Thoracic aorta (tissue), 2 donors: Measurements from ENCODE around the gene HYPK. TPM values are rescaled to one million over a fixed set of nuclear protein-coding genes. Genes with fewer than 3 reads are reported as not detected.
A peak's percentile ranks its signal among the peaks of the same experiment; 100 is the strongest.

ENCODE experiments used
- ATAC-seq: fragments of 150-250 bp; one replicate; pipeline ENCODE4 v1.8.0; 2017; ENCODE audit warnings: low read depth; ENCODE audit not compliant: insufficient number of reproducible peaks, low FRiP score
- DNase-seq: peaks from one replicate; pipeline ENCODE4 v3.0.0-alpha.2; 2020; ENCODE audit warnings: low spot score
- H3K27ac ChIP-seq, 2 donors: fragments of 200-600 bp; sonication (generic); 1 replicate in 1 of 2; 2 replicates in 1 of 2; pipeline ENCODE4 v1.5.1; 2016; ENCODE audit warnings: mild to moderate bottlenecking in 2 of 2, moderate library complexity in 2 of 2
- H3K27me3 ChIP-seq: fragments of 200-600 bp; sonication (generic); replicated peaks from 2 replicates; pipeline ENCODE4 v1.6.0; 2016; ENCODE audit warnings: mild to moderate bottlenecking; ENCODE audit not compliant: insufficient read depth
- H3K36me3 ChIP-seq: fragments of 200-600 bp; sonication (generic); one replicate; pipeline ENCODE4 v1.5.1; 2016
- H3K4me1 ChIP-seq, 2 donors: fragments of 200-600 bp; sonication (generic); 1 replicate in 1 of 2; 2 replicates in 1 of 2; pipeline versions ENCODE4 v1.5.1 to v1.6.0; 2016; ENCODE audit warnings: low read depth in 2 of 2, mild to moderate bottlenecking in 1 of 2; ENCODE audit not compliant: control insufficient read depth in 1 of 2
- H3K4me3 ChIP-seq: fragments of 200-600 bp; sonication (generic); 2 replicates; pipeline ENCODE4 v1.5.1; 2016; ENCODE audit warnings: mild to moderate bottlenecking
- H3K9me3 ChIP-seq: fragments of 200-600 bp; sonication (generic); 2 replicates; pipeline ENCODE4 v1.5.1; 2016
- total RNA-seq, 2 donors: library from RNA; depleted of rRNA; stranded (reverse); fragments of >200 nt; gene quantifications; one replicate each; pipeline versions ENCODE4 v1.1.0 to v1.2.3, GENCODE V29; 2016
- TF ChIP-seq, protein P1 (sequence below): fragments of 200-600 bp; sonication (generic); IDR thresholded peaks from one replicate; pipeline ENCODE4 v1.5.1; 2019; ENCODE audit warnings: antibody characterized with exemption

Gene HYPK
- total RNA-seq, 2 donors from 2014 or later = 9.2 to 21.2 TPM

DNA sequence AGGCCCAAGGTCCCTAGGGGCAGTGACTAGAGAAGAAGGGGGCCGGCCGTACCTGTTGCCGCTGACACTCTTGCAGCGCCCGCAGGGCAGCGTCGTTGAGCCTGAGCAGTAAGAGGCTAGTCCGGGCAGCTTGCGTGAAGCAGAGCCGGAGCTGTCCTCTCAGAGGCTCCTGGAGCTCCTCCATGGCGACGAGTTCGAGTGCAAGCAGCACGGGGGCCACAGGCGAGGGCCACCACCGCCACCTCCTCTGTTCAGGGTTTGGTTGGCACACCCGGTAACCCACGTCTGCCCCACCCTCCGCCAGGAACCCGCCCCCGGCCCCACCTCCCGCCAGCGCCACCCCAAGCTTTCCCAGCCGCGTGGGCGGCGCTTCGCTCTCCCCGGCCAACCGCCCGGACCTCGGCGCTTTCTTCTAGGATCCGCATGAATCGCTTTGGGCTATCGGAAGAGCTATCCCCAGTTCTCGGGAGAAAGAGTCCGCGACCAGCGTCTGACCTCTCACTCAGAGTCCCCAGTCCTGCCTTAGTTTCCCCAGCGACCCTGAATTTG is 23.6 kb upstream of the HYPK start, which contains the start of gene ELL3:
Gene ELL3 (minus strand): TSS at position 249 of the 549 bp plus-strand sequence. CDS start 65 bp downstream, at position 184.
- Histone ChIP-seq H3K36me3 (peaks cover 3% of the 10 kb centered on the region), H3K4me1 (peaks cover 3 to 20% of the 10 kb centered on the region in 2 donors), H3K4me3 (peak within 1 kb of the TSS; percentile 81), H3K9me3 (no peaks in the 10 kb centered on the region), H3K27ac (peak within 1 kb of the TSS; percentile 85 to 91), H3K27me3 (no peaks in the 10 kb centered on the region)
- ATAC-seq = peak; percentile 62
- DNase-seq = no peak
- TF ChIP-seq, protein P1, sequence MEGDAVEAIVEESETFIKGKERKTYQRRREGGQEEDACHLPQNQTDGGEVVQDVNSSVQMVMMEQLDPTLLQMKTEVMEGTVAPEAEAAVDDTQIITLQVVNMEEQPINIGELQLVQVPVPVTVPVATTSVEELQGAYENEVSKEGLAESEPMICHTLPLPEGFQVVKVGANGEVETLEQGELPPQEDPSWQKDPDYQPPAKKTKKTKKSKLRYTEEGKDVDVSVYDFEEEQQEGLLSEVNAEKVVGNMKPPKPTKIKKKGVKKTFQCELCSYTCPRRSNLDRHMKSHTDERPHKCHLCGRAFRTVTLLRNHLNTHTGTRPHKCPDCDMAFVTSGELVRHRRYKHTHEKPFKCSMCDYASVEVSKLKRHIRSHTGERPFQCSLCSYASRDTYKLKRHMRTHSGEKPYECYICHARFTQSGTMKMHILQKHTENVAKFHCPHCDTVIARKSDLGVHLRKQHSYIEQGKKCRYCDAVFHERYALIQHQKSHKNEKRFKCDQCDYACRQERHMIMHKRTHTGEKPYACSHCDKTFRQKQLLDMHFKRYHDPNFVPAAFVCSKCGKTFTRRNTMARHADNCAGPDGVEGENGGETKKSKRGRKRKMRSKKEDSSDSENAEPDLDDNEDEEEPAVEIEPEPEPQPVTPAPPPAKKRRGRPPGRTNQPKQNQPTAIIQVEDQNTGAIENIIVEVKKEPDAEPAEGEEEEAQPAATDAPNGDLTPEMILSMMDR = no peak

DNA sequence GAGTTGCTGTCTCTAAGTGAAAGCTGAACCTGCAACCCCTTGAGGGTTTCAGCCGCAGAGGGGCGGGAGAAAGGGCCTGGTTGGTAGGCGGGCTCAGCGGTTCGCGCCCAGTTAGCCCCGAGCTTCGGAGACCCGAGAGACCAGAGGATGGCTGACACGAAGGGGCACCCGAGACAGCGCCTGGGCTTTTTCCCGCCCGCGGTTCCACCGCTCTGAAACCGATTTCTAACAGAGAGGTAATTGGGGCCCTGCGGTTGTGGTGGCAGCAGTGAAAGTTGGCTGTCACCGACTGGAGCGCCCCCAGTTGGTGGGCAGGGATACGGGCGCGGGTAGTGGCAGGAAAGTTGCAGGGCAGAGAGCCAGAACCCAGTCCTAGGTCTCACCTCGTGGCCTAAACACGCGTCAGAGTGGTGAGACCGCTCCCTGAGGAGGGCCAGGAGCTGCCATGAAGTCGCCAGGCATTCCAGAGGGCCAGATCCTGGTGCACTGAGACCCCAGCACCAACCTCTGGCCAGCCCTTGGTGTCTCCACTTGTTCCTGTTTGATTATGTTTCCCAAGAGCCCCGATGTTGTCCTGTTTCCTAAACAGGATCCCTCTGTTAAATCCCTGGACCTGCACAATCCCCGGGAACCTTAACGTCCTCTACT is 23.0 kb upstream of the HYPK start:
- no peaks in the 10 kb centered on the region for H3K27me3 ChIP-seq
- no peak for DNase-seq
- ATAC-seq = peak; percentile 70
- H3K27ac ChIP-seq = peak overlapping the region; percentile 85 to 91
- peak overlapping the region; percentile 81 for H3K4me3 ChIP-seq
- no peaks in the 10 kb centered on the region for H3K36me3 ChIP-seq
- peaks cover 3 to 20% of the 10 kb centered on the region in 2 donors for H3K4me1 ChIP-seq
- TF ChIP-seq, protein P1 = peak; percentile 61
- H3K9me3 ChIP-seq = no peaks in the 10 kb centered on the region

DNA sequence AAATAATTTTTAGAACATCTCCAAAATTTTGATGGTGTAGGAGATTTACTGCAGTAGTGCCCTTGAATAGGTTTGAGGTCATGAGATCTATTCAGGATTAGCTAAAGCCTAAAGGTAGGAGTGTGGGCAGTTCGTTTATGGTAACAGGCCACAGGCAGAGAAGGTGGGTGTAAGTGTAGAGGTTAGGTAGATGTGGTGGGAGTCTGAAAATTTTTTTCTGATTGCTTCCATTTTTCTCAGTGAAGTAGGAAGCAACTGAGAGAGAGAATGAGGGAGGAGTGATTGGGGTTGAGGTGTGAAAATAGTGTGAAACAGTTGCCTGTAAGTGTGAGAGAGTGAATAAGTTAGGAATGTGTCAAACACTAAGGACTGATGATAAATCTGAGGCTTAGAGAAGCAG is 21.4 kb upstream of the HYPK start:
- TF ChIP-seq, protein P1 = no peak
- no peak for DNase-seq
- H3K4me3 ChIP-seq = no peak overlapping the region
- no peaks in the 10 kb centered on the region for H3K9me3 ChIP-seq
- no peaks in the 10 kb centered on the region for H3K36me3 ChIP-seq
- no peaks in the 10 kb centered on the region for H3K27me3 ChIP-seq
- H3K27ac ChIP-seq = no peak overlapping the region
- no peak for ATAC-seq
- peaks cover 3 to 20% of the 10 kb centered on the region in 2 donors for H3K4me1 ChIP-seq

DNA sequence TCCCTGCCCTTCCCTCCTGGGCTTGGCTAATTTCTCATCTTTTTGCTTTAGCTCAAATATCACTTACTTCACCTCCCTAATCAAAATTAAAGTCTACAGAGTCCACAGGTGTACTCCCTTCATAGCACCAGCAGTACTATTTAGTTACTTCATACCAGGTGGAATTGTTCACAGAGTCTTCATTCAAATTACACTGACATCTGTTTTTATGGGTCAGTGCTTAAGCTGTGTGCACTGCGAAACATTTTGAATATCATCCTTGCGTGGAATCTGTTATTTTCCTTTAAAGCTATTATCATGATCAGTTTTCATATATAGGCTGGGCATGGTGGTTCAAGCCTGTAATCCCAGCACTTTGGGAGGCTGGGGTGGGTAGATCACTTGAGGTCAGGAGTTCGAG is 11.0 kb upstream of the HYPK start:
- Histone ChIP-seq H3K27me3 (no peaks in the 10 kb centered on the region), H3K9me3 (no peaks in the 10 kb centered on the region), H3K36me3 (no peaks in the 10 kb centered on the region), H3K4me3 (no peak overlapping the region), H3K27ac (no peak overlapping the region), H3K4me1 (peaks cover 11 to 15% of the 10 kb centered on the region in 2 donors)
- TF ChIP-seq, protein P1 = no peak
- no peak for DNase-seq
- ATAC-seq = no peak

DNA sequence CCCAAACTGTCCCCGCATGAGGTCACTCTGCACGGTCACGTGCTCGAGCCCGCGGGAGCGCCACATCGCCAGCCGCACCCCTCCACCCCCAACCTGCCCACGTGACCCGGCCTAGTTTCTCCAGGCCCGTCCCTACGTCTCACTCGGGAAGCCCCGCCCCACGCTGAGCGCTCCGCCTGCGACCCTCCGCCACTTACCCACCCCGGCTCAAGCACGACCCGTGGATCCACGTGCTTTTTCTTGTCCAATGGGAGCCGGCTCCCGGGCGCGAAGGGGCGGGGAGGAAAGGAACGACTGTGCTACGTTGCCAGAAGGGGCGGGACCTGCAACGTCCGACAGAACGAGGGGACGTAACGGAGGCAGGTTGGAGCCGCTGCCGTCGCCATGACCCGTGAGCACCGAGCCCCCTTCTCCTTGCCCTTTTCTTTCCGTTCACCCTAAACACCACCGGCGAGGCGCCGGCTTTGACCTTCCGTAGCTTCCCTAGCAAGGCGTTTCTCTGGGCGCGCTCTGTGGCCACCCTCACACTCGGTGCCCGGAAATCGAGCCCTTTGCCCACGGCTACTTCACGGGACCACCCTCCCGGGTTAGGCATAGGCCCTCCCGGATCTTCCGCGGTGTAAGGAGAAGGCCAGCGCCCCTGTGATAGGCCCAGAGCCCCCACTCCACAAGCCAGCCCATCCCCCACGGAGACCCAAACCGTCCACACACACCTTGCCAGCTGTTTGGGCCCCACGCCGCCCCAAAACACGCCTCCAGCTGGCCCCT is 8.2 kb upstream of the HYPK start, which contains the start of gene SERF2:
Gene SERF2 (plus strand): TSS at position 328 of the 768 bp plus-strand sequence. CDS start 57 bp downstream, at position 385.
- H3K9me3 ChIP-seq = no peaks in the 10 kb centered on the region
- no peaks in the 10 kb centered on the region for H3K27me3 ChIP-seq
- ATAC-seq = peak; percentile 89

More for the DNA sequence above, 8.2 kb upstream of the HYPK start, which contains the start of gene SERF2:
- peak within 1 kb of the TSS; percentile 90 to 99 for H3K27ac ChIP-seq
- peak; percentile 99 for DNase-seq
- peak within 1 kb of the TSS; percentile 77 for H3K4me3 ChIP-seq
- TF ChIP-seq, protein P1 = no peak
- peaks cover 17 to 35% of the 10 kb centered on the region in 2 donors for H3K4me1 ChIP-seq
- H3K36me3 ChIP-seq = peaks cover 15% of the 10 kb centered on the region
